Dedifferentiated amniotic fluid mesenchymal stem cell (primary cell): ENCODE results near the gene MICU1.
"Not testable (repeated sequence)": the region's sequence is repeated elsewhere in the genome, so short reads cannot be mapped to it uniquely, and the experiment has no call there.

Experiments
- DNase-seq: peaks from one replicate; pipeline ENCODE4 v3.0.0-alpha.2; 2016; ENCODE audit errors: extremely low spot score

MICU1 gene

GRCh38 chr10:72346117-72346516 lies 279.8 kb downstream of the MICU1 start:
- not testable (repeated sequence) for DNase-seq

GRCh38 chr10:72344932-72345331 lies 280.9 kb downstream of the MICU1 start:
- no peak for DNase-seq

- DNase-seq: no peak
Measured at GRCh38 chr10:72342911-72343310, 283.0 kb downstream of the MICU1 start.

- DNase-seq: no peak
Measured at GRCh38 chr10:72340510-72341261, 285.2 kb downstream of the MICU1 start.

GRCh38 chr10:72338180-72338579 lies 287.7 kb downstream of the MICU1 start:
- DNase-seq: no peak

GRCh38 chr10:72337722-72338121 lies 288.2 kb downstream of the MICU1 start:
- no peak for DNase-seq

GRCh38 chr10:72337039-72337629 lies 288.7 kb downstream of the MICU1 start:
- DNase-seq: peak; percentile 48

- no peak for DNase-seq
Measured at GRCh38 chr10:72336259-72337038, 289.4 kb downstream of the MICU1 start.

- DNase-seq: no peak
Measured at GRCh38 chr10:72335394-72336258, 290.3 kb downstream of the MICU1 start.

GRCh38 chr10:72334825-72335393 lies 291.0 kb downstream of the MICU1 start:
- no peak for DNase-seq

- no peak for DNase-seq
Measured at GRCh38 chr10:72334196-72334824, 291.6 kb downstream of the MICU1 start.

GRCh38 chr10:72333112-72334015 lies 292.5 kb downstream of the MICU1 start:
- DNase-seq: no peak

- DNase-seq: no peak
Measured at GRCh38 chr10:72332423-72333111, 293.3 kb downstream of the MICU1 start.

GRCh38 chr10:72331575-72332422 lies 294.1 kb downstream of the MICU1 start:
- no peak for DNase-seq

GRCh38 chr10:72330069-72330426 lies 295.8 kb downstream of the MICU1 start:
- no peak for DNase-seq

- DNase-seq: no peak
Measured at GRCh38 chr10:72329290-72330068, 296.4 kb downstream of the MICU1 start.

GRCh38 chr10:72328829-72329204 lies 297.1 kb downstream of the MICU1 start:
- no peak for DNase-seq
